ENCODE results near the gene MRTFB.

DNA sequence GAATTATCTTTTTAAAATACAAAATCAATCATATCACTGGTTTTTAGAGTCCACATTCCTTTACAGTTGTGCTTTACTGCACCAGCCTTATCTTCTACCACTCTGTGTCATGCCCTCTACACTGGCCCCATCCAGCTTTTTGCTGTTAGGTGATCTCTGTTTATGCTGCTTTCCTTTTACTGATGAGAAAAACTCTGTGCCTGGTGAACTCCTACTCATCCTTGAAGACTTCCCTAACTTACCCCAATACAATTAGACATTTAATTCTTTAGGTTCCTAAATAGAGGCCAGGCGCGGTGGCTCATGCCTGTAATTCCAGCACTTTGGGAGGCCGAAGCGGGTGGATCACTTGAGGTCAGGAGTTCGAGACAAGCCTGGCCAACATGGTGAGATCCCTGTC lies 64.6 kb downstream of the MRTFB start:
- no peak for TF ChIP-seq MYC (IDR thresholded peaks at IDR 0.05; ENCODE audit: low read depth, low read length)
- TF ChIP-seq, protein P1, sequence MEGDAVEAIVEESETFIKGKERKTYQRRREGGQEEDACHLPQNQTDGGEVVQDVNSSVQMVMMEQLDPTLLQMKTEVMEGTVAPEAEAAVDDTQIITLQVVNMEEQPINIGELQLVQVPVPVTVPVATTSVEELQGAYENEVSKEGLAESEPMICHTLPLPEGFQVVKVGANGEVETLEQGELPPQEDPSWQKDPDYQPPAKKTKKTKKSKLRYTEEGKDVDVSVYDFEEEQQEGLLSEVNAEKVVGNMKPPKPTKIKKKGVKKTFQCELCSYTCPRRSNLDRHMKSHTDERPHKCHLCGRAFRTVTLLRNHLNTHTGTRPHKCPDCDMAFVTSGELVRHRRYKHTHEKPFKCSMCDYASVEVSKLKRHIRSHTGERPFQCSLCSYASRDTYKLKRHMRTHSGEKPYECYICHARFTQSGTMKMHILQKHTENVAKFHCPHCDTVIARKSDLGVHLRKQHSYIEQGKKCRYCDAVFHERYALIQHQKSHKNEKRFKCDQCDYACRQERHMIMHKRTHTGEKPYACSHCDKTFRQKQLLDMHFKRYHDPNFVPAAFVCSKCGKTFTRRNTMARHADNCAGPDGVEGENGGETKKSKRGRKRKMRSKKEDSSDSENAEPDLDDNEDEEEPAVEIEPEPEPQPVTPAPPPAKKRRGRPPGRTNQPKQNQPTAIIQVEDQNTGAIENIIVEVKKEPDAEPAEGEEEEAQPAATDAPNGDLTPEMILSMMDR (IDR thresholded peaks at IDR 0.05; ENCODE audit: low read depth, low read length) = no peak

Measured in NB4 (cell line).